Measurements from ENCODE around the gene CTXND2. TPM values are rescaled to one million over a fixed set of nuclear protein-coding genes. Genes with fewer than 3 reads are reported as not detected.
"Not testable (repeated sequence)": the region's sequence is repeated elsewhere in the genome, so short reads cannot be mapped to it uniquely, and the experiment has no call there.

CTXND2 gene
- total RNA-seq, 1 experiment from 2014 or later, result not detected

DNA sequence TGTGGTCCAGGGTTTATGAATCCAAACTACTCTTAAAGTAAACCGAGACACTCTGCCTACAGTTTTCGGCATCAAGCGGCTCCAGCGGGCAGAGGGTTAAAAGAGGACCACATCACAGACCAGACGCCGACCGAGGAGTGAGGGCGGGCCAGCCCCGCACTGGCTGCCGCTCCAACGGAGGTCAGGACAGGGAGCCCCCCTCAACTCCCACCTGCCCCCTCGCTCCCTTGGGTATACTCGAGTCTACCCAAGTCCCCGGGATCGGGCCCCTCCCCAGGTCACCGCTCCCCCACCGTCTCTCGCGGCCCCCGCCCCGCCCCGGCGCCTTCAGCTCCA is 10.8 kb upstream of the CTXND2 start:
- peak overlapping the region; percentile 81 for H3K9ac ChIP-seq (ENCODE audit: low read length)
- H2AFZ ChIP-seq (ENCODE audit: low read depth, low read length, poor library complexity, severe bottlenecking), result no peak overlapping the region
- peaks cover 11 to 22% of the 10 kb centered on the region in 2 experiments; a peak in 3 of 4 replicates for H3K4me1 ChIP-seq (ENCODE audit: control insufficient read depth in 1 of 2, insufficient read depth in 2 of 2, low read length in 2 of 2)
- peak overlapping the region; percentile 52 for H3K27ac ChIP-seq (ENCODE audit: low read depth, low read length)
- ATAC-seq (peak; percentile 57), DNase-seq (ENCODE audit: low read depth, low spot score) (peak; percentile 31)
- H4K20me1 ChIP-seq (ENCODE audit: insufficient read depth), result no peaks in the 10 kb centered on the region
- intact Hi-C loops (cut with micrococcal nuclease), result loop anchor here (2.0 kb wide), 1 partner anchor 51 kb away; the partner anchor contains the start of gene SETDB1
- no peaks in the 10 kb centered on the region for H3K27me3 ChIP-seq (ENCODE audit: insufficient read depth, low read length)
- H3K36me3 ChIP-seq (ENCODE audit: control insufficient read depth in 1 of 2, insufficient read depth in 2 of 2, low read length in 2 of 2), result no peaks in the 10 kb centered on the region
- no peaks in the 10 kb centered on the region for H3K9me2 ChIP-seq (ENCODE audit: insufficient read depth)
- TF ChIP-seq SIN3A (IDR thresholded peaks at IDR 0.05; ENCODE audit: low read depth) (peak; percentile 6; the same call in 1 of the 2 replicates), ZFX (IDR thresholded peaks at IDR 0.05) (no peak), SP1 (IDR thresholded peaks at IDR 0.05; ENCODE audit: low read depth) (no peak), SRF (IDR thresholded peaks at IDR 0.05; ENCODE audit: low read depth) (no peak), TCF7L2 (IDR thresholded peaks at IDR 0.05; ENCODE audit: borderline replicate concordance, extremely low read depth, insufficient read depth, insufficient read length) (peak; percentile 97), EZH2 (IDR thresholded peaks at IDR 0.05) (no peak)
- peak overlapping the region; percentile 87 for H3K4me2 ChIP-seq (ENCODE audit: low read length)
- ChIA-PET CTCF (no interaction called here), RAD21 (ENCODE audit: low non-redundant PET in 1 of 2, low total read pairs in 2 of 2, uncharacterized antibody in 2 of 2, unreplicated experiment in 2 of 2) (interaction anchor here in 1 of 2 experiments (0.7 kb wide), 1 partner anchor 130 kb away, joined by 3 read pairs; the partner anchor contains the start of gene MINDY1), POLR2A (no interaction called here)
- no peaks in the 10 kb centered on the region for H3K9me3 ChIP-seq (ENCODE audit: control insufficient read depth in 1 of 2, insufficient read depth in 1 of 2, low read depth in 1 of 2, low read length in 2 of 2)
- H3K4me3 ChIP-seq (replicated peaks in 1 of 2; ENCODE audit: low read depth in 1 of 2, low read length in 2 of 2), result peak overlapping the region; percentile 82 to 83
- peaks cover 36% of the 10 kb centered on the region for H3K79me2 ChIP-seq (ENCODE audit: insufficient read depth, low read length)
- BruUV-seq (replicated peaks), result no TSS peak

DNA sequence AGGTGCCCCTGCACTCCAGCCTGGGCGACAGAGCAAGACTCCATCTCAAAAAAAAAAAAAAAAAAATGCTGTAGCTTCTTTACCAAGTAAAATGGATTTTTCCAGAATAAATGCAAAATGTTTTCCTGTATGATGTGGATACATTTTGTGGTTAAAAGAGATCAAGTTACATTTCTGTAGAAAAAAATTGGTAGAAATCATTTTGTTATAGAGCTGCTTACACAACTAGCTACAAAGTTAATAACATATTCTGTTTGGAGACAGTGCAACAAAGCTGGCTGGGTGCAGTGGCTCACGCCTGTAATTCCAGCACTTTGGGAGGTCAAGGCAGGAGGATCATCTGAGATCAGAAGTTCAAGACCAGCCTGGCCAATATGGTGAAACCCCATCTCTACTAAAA is 8.0 kb upstream of the CTXND2 start:
- BruUV-seq (replicated peaks); H3K9me2 ChIP-seq (ENCODE audit: insufficient read depth); H3K4me2 ChIP-seq (ENCODE audit: low read length); H3K36me3 ChIP-seq (ENCODE audit: control insufficient read depth in 1 of 2, insufficient read depth in 2 of 2, low read length in 2 of 2); H3K9me3 ChIP-seq (ENCODE audit: control insufficient read depth in 1 of 2, insufficient read depth in 1 of 2, low read depth in 1 of 2, low read length in 2 of 2); H3K27me3 ChIP-seq (ENCODE audit: insufficient read depth, low read length); H3K9ac ChIP-seq (ENCODE audit: low read length); intact Hi-C loops (cut with micrococcal nuclease); DNase-seq (ENCODE audit: low read depth, low spot score); H3K27ac ChIP-seq (ENCODE audit: low read depth, low read length); H2AFZ ChIP-seq (ENCODE audit: low read depth, low read length, poor library complexity, severe bottlenecking); CTCF ChIA-PET; H4K20me1 ChIP-seq (ENCODE audit: insufficient read depth); RAD21 ChIA-PET (ENCODE audit: low non-redundant PET in 1 of 2, low total read pairs in 2 of 2, uncharacterized antibody in 2 of 2, unreplicated experiment in 2 of 2); H3K4me3 ChIP-seq (replicated peaks in 1 of 2; ENCODE audit: low read depth in 1 of 2, low read length in 2 of 2); ATAC-seq: not testable (repeated sequence)
- POLR2A ChIA-PET, result interaction anchor here (1.4 kb wide), 1 partner anchor 9 kb away, joined by 4 read pairs; no protein-coding TSS in a partner anchor
- H3K79me2 ChIP-seq (ENCODE audit: insufficient read depth, low read length), result peaks cover 19% of the 10 kb centered on the region
- H3K4me1 ChIP-seq (ENCODE audit: control insufficient read depth in 1 of 2, insufficient read depth in 2 of 2, low read length in 2 of 2), result peaks cover 11 to 22% of the 10 kb centered on the region in 2 experiments; a peak in 3 of 4 replicates
